HCT116 (cell line): ENCODE data around the gene BAHD1. TPM values are rescaled to one million over a fixed set of nuclear protein-coding genes. Genes with fewer than 3 reads are reported as not detected.

Experiments used
- ATAC-seq: fragments of 200-7000 bp; cut with Tn5 transposase; 2 replicates; pipeline ENCODE4 v1.9.1; 2020; ENCODE audit warnings: mild to moderate bottlenecking, moderate library complexity
- BruUV-seq: library from RNA; stranded (reverse); fragments of 400-500 nt; replicated peaks from 2 replicates; lab custom pipeline; 2021; lab: Mats Ljungman, UMichigan
- CTCF ChIA-PET: fragments of 300-600 bp; sonication (Branson Sonifier 250); formaldehyde crosslinking; loops from one replicate; lab custom pipeline; 2021; ENCODE audit warnings: antibody characterized with exemption; lab: Charles Lee
- POLR2A ChIA-PET: fragments of 300-600, 350-600 bp; sonication (Branson Sonifier 250); formaldehyde crosslinking; loops from one replicate; lab custom pipeline; 2021; ENCODE audit warnings: antibody characterized with exemption; lab: Charles Lee
- RAD21 ChIA-PET, 2 experiments: fragments of 300-600 bp; sonication (Branson Sonifier 250); formaldehyde crosslinking; loops; one replicate each; lab custom pipeline; 2023; ENCODE audit warnings: low total read pairs in 2 of 2; ENCODE audit not compliant: uncharacterized antibody in 2 of 2, unreplicated experiment in 2 of 2, low non-redundant PET in 1 of 2; lab: Charles Lee
- DNase-seq: peaks from one replicate; pipeline ENCODE4 v3.0.0-alpha.2; 2010; ENCODE audit warnings: low read depth, low spot score
- H2AFZ ChIP-seq: fragments of 200-600 bp; shearing (Covaris generic), sonication (generic); 2 replicates; pipeline ENCODE4 v1.6.1; 2017; ENCODE audit warnings: low read depth, mixed run types, mixed read lengths, antibody characterized with exemption, low read length; ENCODE audit not compliant: poor library complexity, severe bottlenecking
- H3K27ac ChIP-seq: 2 replicates; pipeline ENCODE4 v1.5.1; 2012; ENCODE audit warnings: low read depth, low read length
- H3K27me3 ChIP-seq: fragments of 200-600 bp; sonication (generic); 2 replicates; pipeline ENCODE4 v1.6.1; 2016; ENCODE audit warnings: mixed run types, low read length, mixed read lengths; ENCODE audit not compliant: insufficient read depth
- H3K36me3 ChIP-seq, 2 experiments: fragments of 200-500 bp in 1 of 2; fragments of 200-600 bp in 1 of 2; sonication (Bioruptor generic) in 1 of 2; sonication (generic) in 1 of 2; 2 replicates each; pipeline versions ENCODE4 v1.5.1 to v1.6.1; 2014 to 2016; ENCODE audit warnings: low read length in 2 of 2, inconsistent platforms in 1 of 2, mixed read lengths in 1 of 2, mixed run types in 1 of 2; ENCODE audit not compliant: insufficient read depth in 2 of 2, control insufficient read depth in 1 of 2
- H3K4me1 ChIP-seq, 2 experiments: fragments of 200-600 bp in 1 of 2; sonication (generic) in 1 of 2; 2 replicates each; pipeline versions ENCODE4 v1.5.1 to v1.6.1; 2012 to 2017; ENCODE audit warnings: low read length in 2 of 2, inconsistent platforms in 1 of 2, mild to moderate bottlenecking in 1 of 2, mixed read lengths in 1 of 2, mixed run types in 1 of 2, moderate library complexity in 1 of 2; ENCODE audit not compliant: insufficient read depth in 2 of 2, control insufficient read depth in 1 of 2
- H3K4me2 ChIP-seq: fragments of 200-600 bp; sonication (generic); 2 replicates; pipeline ENCODE4 v1.6.1; 2017; ENCODE audit warnings: mixed run types, low read length, mixed read lengths
- H3K4me3 ChIP-seq, 2 experiments: fragments of 200-600 bp in 1 of 2; sonication (generic) in 1 of 2; replicated peaks in 1 of 2; 2 replicates each; pipeline ENCODE4 v1.5.1; 2011 to 2016; ENCODE audit warnings: low read length in 2 of 2, control low read depth in 1 of 2, low read depth in 1 of 2, mild to moderate bottlenecking in 1 of 2, mixed read lengths in 1 of 2, mixed run types in 1 of 2
- H3K79me2 ChIP-seq: fragments of 200-600 bp; sonication (generic); 2 replicates; pipeline ENCODE4 v1.6.1; 2017; ENCODE audit warnings: mild to moderate bottlenecking, mixed run types, low read length, moderate library complexity, mixed read lengths; ENCODE audit not compliant: insufficient read depth
- H3K9ac ChIP-seq: fragments of 200-600 bp; sonication (generic); 2 replicates; pipeline ENCODE4 v1.6.1; 2016; ENCODE audit warnings: low read length, mixed read lengths
- H3K9me2 ChIP-seq: fragments of 200-600 bp; sonication (generic), shearing (Covaris generic); 2 replicates; pipeline ENCODE4 v1.6.1; 2017; ENCODE audit warnings: mixed run types, mild to moderate bottlenecking, moderate library complexity; ENCODE audit not compliant: insufficient read depth
- H3K9me3 ChIP-seq, 2 experiments: fragments of 200-500 bp in 1 of 2; fragments of 200-600 bp in 1 of 2; sonication (Bioruptor generic) in 1 of 2; sonication (generic) in 1 of 2; 2 replicates each; pipeline ENCODE4 v1.6.1; 2014 to 2017; ENCODE audit warnings: low read length in 2 of 2, mixed read lengths in 2 of 2, inconsistent platforms in 1 of 2, low read depth in 1 of 2, mild to moderate bottlenecking in 1 of 2, mixed run types in 1 of 2, moderate library complexity in 1 of 2; ENCODE audit not compliant: control insufficient read depth in 1 of 2, insufficient read depth in 1 of 2
- H4K20me1 ChIP-seq: fragments of 200-600 bp; sonication (generic), shearing (Covaris generic); 2 replicates; pipeline ENCODE4 v1.6.1; 2017; ENCODE audit warnings: mixed run types, mild to moderate bottlenecking, moderate library complexity; ENCODE audit not compliant: insufficient read depth
- EGR1 ChIP-seq: IDR thresholded peaks from 2 replicates; pipeline ENCODE4 v1.6.1; 2012; ENCODE audit warnings: low read depth
- ELF1 ChIP-seq: IDR thresholded peaks from 2 replicates; pipeline ENCODE4 v1.6.1; 2012; ENCODE audit warnings: low read depth, borderline replicate concordance
- EZH2 ChIP-seq: fragments of 200-600 bp; sonication (generic); IDR thresholded peaks from 2 replicates; pipeline ENCODE4 v1.6.1; 2017; ENCODE audit warnings: antibody characterized with exemption, mixed run types
- EZH2phosphoT487 ChIP-seq: fragments of 200-600 bp; IDR thresholded peaks from 2 replicates; pipeline ENCODE4 v1.6.1; 2018; ENCODE audit warnings: antibody characterized with exemption, borderline replicate concordance
- POLR2A ChIP-seq: IDR thresholded peaks from 2 replicates; pipeline ENCODE4 v1.7.0; 2011; ENCODE audit warnings: borderline replicate concordance; ENCODE audit not compliant: insufficient read depth, insufficient read length; ENCODE audit errors: extremely low read depth
- SRF ChIP-seq: IDR thresholded peaks from 2 replicates; pipeline ENCODE4 v1.6.1; 2012; ENCODE audit warnings: low read depth
- TCF7L2 ChIP-seq: IDR thresholded peaks from 2 replicates; pipeline ENCODE4 v1.7.0; 2011; ENCODE audit warnings: borderline replicate concordance, inconsistent platforms; ENCODE audit not compliant: insufficient read depth, insufficient read length; ENCODE audit errors: extremely low read depth
- intact Hi-C: fragments of 100-400 bp; cut with micrococcal nuclease; formaldehyde crosslinking; loops from 2 replicates; pipeline ENCODE4 v1.10.0; 2022
- total RNA-seq: library from RNA; stranded (reverse); gene quantifications from one replicate; pipeline ENCODE4 v1.2.1, GENCODE V29; 2021; ENCODE audit not compliant: unreplicated experiment
- TF ChIP-seq, protein P1 (sequence below), 3 experiments: fragments of 200-600 bp in 1 of 3; sonication (generic) in 1 of 3; IDR thresholded peaks in 2 of 3; conservative IDR thresholded peaks in 1 of 3; 2 replicates each; pipeline ENCODE4 v1.5.1; 2012 to 2017; ENCODE audit warnings: low read depth in 2 of 3, low read length in 2 of 3, antibody characterized with exemption in 1 of 3, borderline replicate concordance in 1 of 3, control low read depth in 1 of 3, mild to moderate bottlenecking in 1 of 3, mixed read lengths in 1 of 3, mixed run types in 1 of 3, moderate library complexity in 1 of 3; ENCODE audit not compliant: insufficient read depth in 1 of 3
- TF ChIP-seq, protein P2 (sequence below): IDR thresholded peaks from 2 replicates; pipeline ENCODE4 v1.6.1; 2012
- TF ChIP-seq, protein P3 (sequence below): IDR thresholded peaks from 2 replicates; pipeline ENCODE4 v1.6.1; 2012

Gene BAHD1
- total RNA-seq, 1 experiment from 2014 or later: 25.0 TPM

DNA sequence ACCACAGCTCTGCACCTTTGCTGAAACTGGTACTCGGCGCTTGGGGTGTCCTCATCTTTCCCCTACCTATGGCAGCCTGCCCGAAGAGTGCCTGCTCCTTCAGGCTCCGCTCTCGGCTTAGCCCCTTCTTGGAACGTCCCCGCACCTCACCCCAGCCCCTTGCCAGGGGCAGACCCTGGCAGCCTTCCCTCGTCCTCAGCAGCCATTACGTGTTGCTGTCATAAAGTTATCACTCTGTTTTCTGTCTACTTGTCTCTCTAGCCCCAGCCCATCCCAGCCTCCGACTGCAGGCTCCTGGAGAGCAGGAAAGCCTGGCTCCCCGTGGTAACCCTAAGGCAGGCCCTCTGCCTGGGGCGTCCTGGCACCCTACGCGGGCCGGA is 5.1 kb upstream of the BAHD1 start:
- Histone ChIP-seq H3K36me3 (no peaks in the 10 kb centered on the region), H3K27me3 (no peaks in the 10 kb centered on the region), H4K20me1 (no peaks in the 10 kb centered on the region), H3K9me3 (no peaks in the 10 kb centered on the region), H3K27ac (no peak overlapping the region), H3K79me2 (no peaks in the 10 kb centered on the region), H2AFZ (no peak overlapping the region), H3K4me2 (no peak overlapping the region), H3K9ac (no peak overlapping the region), H3K4me3 (no peak overlapping the region), H3K9me2 (no peaks in the 10 kb centered on the region), H3K4me1 (peaks cover 7 to 17% of the 10 kb centered on the region in 2 experiments; a peak in 3 of 4 replicates)
- no TSS peak for BruUV-seq
- CTCF ChIA-PET: no interaction called here
- no peak for DNase-seq
- TF ChIP-seq, protein P1, sequence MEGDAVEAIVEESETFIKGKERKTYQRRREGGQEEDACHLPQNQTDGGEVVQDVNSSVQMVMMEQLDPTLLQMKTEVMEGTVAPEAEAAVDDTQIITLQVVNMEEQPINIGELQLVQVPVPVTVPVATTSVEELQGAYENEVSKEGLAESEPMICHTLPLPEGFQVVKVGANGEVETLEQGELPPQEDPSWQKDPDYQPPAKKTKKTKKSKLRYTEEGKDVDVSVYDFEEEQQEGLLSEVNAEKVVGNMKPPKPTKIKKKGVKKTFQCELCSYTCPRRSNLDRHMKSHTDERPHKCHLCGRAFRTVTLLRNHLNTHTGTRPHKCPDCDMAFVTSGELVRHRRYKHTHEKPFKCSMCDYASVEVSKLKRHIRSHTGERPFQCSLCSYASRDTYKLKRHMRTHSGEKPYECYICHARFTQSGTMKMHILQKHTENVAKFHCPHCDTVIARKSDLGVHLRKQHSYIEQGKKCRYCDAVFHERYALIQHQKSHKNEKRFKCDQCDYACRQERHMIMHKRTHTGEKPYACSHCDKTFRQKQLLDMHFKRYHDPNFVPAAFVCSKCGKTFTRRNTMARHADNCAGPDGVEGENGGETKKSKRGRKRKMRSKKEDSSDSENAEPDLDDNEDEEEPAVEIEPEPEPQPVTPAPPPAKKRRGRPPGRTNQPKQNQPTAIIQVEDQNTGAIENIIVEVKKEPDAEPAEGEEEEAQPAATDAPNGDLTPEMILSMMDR (IDR thresholded peaks at IDR 0.05 in 2 of 3, conservative IDR thresholded peaks at IDR 0.05 in 1 of 3; ENCODE audit: borderline replicate concordance in 1 of 3, insufficient read depth in 1 of 3, low read depth in 2 of 3, low read length in 2 of 3): no peak
- TF ChIP-seq ELF1 (no peak), EZH2 (no peak), EZH2phosphoT487 (no peak), POLR2A (no peak), SRF (no peak), TCF7L2 (no peak), EGR1 (no peak)
- TF ChIP-seq, protein P2, sequence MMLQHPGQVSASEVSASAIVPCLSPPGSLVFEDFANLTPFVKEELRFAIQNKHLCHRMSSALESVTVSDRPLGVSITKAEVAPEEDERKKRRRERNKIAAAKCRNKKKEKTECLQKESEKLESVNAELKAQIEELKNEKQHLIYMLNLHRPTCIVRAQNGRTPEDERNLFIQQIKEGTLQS: no peak
- TF ChIP-seq, protein P3, sequence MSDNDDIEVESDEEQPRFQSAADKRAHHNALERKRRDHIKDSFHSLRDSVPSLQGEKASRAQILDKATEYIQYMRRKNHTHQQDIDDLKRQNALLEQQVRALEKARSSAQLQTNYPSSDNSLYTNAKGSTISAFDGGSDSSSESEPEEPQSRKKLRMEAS: no peak
- POLR2A ChIA-PET: no interaction called here
- RAD21 ChIA-PET: no interaction called here
- ATAC-seq: no peak
- intact Hi-C loops: no loop called here
